Peyer's patch (tissue), 4 donors: ENCODE measurements around the gene FBH1. TPM values are rescaled to one million over a fixed set of nuclear protein-coding genes. Genes with fewer than 3 reads are reported as not detected.

Experiments
- DNase-seq, 3 donors: peaks; one replicate each; pipeline ENCODE4 v3.0.0-alpha.2; 2017 to 2019
- H3K27ac ChIP-seq, 4 donors: fragments of 200-600 bp; sonication (generic); one replicate each; pipeline ENCODE4 v1.5.1; 2016 to 2019
- H3K27me3 ChIP-seq, 2 donors: fragments of 200-600 bp; sonication (generic); one replicate each; pipeline ENCODE4 v1.5.1; 2019
- H3K36me3 ChIP-seq, 3 donors: fragments of 200-600 bp; sonication (generic); one replicate each; pipeline ENCODE4 v1.5.1; 2016 to 2019
- H3K4me1 ChIP-seq, 4 donors: fragments of 200-600 bp; sonication (generic); one replicate each; pipeline ENCODE4 v1.5.1; 2016 to 2019
- H3K4me3 ChIP-seq, 4 donors: fragments of 200-600 bp; sonication (generic); 1 replicate in 3 of 4; 2 replicates in 1 of 4; pipeline ENCODE4 v1.5.1; 2016 to 2019; ENCODE audit warnings: mild to moderate bottlenecking in 1 of 4
- H3K9me3 ChIP-seq, 4 donors: fragments of 200-600 bp; sonication (generic); one replicate each; pipeline ENCODE4 v1.5.1; 2016 to 2019; ENCODE audit warnings: mild to moderate bottlenecking in 1 of 4
- POLR2A ChIP-seq, 2 donors: fragments of 450-650 bp; IDR thresholded peaks; one replicate each; pipeline ENCODE4 v1.5.1; 2017; ENCODE audit warnings: antibody characterized with exemption in 2 of 2, mild to moderate bottlenecking in 2 of 2, moderate library complexity in 2 of 2
- total RNA-seq, 4 donors: library from RNA; depleted of rRNA; stranded (reverse); fragments of >200 nt; gene quantifications; one replicate each; pipeline ENCODE4 v1.1.0, GENCODE V29; 2016
- TF ChIP-seq, protein P1 (sequence below), 6 experiments: fragments of 450-650 bp in 4 of 6; fragments of 200-600 bp in 2 of 6; sonication (generic) in 1 of 6; IDR thresholded peaks; one replicate each; pipeline ENCODE4 v1.5.1; 2017 to 2019; ENCODE audit warnings: antibody characterized with exemption in 6 of 6, mild to moderate bottlenecking in 3 of 6, moderate library complexity in 1 of 6

Gene FBH1
- total RNA-seq, 4 donors from 2014 or later: 101 to 169 (median 138) TPM

DNA sequence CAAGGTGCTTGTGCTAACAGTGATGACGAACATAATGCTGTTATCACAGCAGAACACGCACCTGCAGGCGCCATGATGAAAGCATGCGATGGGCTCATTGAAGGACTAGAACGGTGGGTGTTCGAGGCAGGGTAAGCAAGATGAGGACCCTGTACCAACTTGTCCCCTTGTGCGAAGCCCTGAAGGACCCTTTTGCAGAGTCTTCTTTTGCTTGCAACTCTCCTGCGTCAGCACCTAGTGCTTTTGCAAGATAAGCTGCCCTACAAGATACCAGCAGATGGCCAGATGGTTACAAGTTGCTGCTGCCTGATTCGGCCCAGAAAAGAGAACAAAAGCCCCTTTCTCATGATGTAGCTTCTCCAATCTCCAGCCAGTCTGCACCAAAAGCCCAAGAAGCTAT, 91.5 kb downstream of the FBH1 start:
- peaks cover 0 to 4% (median 0%) of the 10 kb centered on the region in 4 donors for H3K4me1 ChIP-seq
- H3K4me3 ChIP-seq: no peak overlapping the region
- H3K36me3 ChIP-seq: no peaks in the 10 kb centered on the region
- H3K9me3 ChIP-seq: no peaks in the 10 kb centered on the region
- no peak for DNase-seq
- no peak overlapping the region for H3K27ac ChIP-seq
- no peak for TF ChIP-seq POLR2A (IDR thresholded peaks at IDR 0.05)
- TF ChIP-seq, protein P1, sequence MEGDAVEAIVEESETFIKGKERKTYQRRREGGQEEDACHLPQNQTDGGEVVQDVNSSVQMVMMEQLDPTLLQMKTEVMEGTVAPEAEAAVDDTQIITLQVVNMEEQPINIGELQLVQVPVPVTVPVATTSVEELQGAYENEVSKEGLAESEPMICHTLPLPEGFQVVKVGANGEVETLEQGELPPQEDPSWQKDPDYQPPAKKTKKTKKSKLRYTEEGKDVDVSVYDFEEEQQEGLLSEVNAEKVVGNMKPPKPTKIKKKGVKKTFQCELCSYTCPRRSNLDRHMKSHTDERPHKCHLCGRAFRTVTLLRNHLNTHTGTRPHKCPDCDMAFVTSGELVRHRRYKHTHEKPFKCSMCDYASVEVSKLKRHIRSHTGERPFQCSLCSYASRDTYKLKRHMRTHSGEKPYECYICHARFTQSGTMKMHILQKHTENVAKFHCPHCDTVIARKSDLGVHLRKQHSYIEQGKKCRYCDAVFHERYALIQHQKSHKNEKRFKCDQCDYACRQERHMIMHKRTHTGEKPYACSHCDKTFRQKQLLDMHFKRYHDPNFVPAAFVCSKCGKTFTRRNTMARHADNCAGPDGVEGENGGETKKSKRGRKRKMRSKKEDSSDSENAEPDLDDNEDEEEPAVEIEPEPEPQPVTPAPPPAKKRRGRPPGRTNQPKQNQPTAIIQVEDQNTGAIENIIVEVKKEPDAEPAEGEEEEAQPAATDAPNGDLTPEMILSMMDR (IDR thresholded peaks at IDR 0.05): no peak
- no peaks in the 10 kb centered on the region for H3K27me3 ChIP-seq

DNA sequence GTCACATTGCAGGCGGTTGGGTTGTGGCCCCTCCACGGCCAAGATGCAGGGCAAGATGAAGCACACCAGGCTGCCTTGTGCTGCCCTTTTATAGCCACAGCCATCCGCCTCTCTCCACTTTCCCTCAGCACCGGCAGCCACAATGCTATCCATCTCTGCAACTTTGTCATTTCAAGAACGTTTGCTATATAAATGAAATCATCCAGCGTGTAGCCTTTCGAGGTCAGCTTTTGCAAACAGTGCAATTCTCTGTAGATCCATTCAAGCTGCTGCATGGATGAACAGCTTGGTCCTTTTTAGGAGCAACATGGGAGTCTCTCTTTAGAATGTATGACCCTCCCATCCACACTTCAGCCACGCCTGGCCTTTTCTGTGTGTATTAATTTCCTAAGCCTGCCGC, 93.7 kb downstream of the FBH1 start:
- Histone ChIP-seq H3K4me1 (no peaks in the 10 kb centered on the region), H3K27me3 (no peaks in the 10 kb centered on the region), H3K9me3 (no peaks in the 10 kb centered on the region), H3K4me3 (no peak overlapping the region), H3K27ac (peak overlapping the region in 2 of 4 donors; percentile 49 to 52), H3K36me3 (no peaks in the 10 kb centered on the region)
- peak in 1 of 3 donors; percentile 10 for DNase-seq
- no peak for TF ChIP-seq POLR2A (IDR thresholded peaks at IDR 0.05)
- TF ChIP-seq, protein P1 (IDR thresholded peaks at IDR 0.05): no peak

DNA sequence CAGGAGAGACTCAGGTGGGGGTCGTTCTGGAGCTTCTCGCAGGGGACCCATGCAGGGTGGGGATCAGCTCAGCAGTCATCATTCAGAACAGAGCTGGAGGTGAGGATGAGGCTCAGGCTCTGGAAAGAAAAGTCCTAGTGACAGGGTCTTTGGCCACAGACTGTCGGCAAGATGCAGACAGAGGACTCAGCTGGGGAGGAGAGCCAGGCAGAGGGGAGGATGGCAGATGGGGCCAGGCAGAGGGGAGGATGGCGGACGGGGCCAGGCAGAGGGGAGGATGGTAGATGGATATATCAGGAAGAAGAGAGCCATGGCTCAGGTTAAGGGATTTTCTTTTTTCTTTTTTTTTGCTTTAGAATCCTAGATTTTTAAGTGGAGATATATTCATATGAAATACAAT, 95.0 kb downstream of the FBH1 start:
- H3K9me3 ChIP-seq: no peaks in the 10 kb centered on the region
- H3K27ac ChIP-seq: peak overlapping the region in 2 of 4 donors; percentile 13 to 33
- no peaks in the 10 kb centered on the region for H3K36me3 ChIP-seq
- no peaks in the 10 kb centered on the region for H3K27me3 ChIP-seq
- TF ChIP-seq, protein P1 (IDR thresholded peaks at IDR 0.05): no peak
- no peak for TF ChIP-seq POLR2A (IDR thresholded peaks at IDR 0.05)
- DNase-seq: no peak
- H3K4me3 ChIP-seq: no peak overlapping the region
- H3K4me1 ChIP-seq: no peaks in the 10 kb centered on the region

Other genes starting within 250 kb of the FBH1 start
- 10 to 100 TPM; 28.1 to 80.9 (median 61.2) TPM for gene ASB13, start 223.6 kb upstream of the FBH1 start, total RNA-seq
- gene TASOR2, start 205.4 kb upstream of the FBH1 start, total RNA-seq: 100 to 1,000 TPM in 1 of 4 donors, 10 to 100 TPM in 3; 52.8 to 160 (median 80.7) TPM
- 100 to 1,000 TPM; 182 to 326 (median 260) TPM for gene GDI2, start 76.8 kb upstream of the FBH1 start, total RNA-seq
- 10 to 100 TPM in 3 of 4 donors, 1 to 10 TPM in 1; 5.3 to 15.3 (median 11.9) TPM for gene ANKRD16, start 350 bp upstream of the FBH1 start, total RNA-seq
- gene IL15RA, start 87.3 kb downstream of the FBH1 start, total RNA-seq: 10 to 100 TPM; 19.4 to 38.0 (median 34.9) TPM
- gene IL2RA, start 172.1 kb downstream of the FBH1 start, total RNA-seq: 10 to 100 TPM in 1 of 4 donors, 1 to 10 TPM in 2, under 1 TPM in 1; 0.70 to 16.5 (median 1.9) TPM
- 100 to 1,000 TPM in 2 of 4 donors, 10 to 100 TPM in 2; 66.4 to 166 (median 101) TPM for gene RBM17, start 198.8 kb downstream of the FBH1 start, total RNA-seq